WERI-Rb-1 (cell line): ENCODE results near the gene WDFY3.

Experiments
- DNase-seq: peaks from one replicate; pipeline ENCODE4 v3.0.0-alpha.2; 2020
- H3K27ac ChIP-seq: fragments of 250-450 bp; sonication (Bioruptor Pico); 2 replicates; pipeline ENCODE4 v1.5.1; 2020; ENCODE audit warnings: mild to moderate bottlenecking, moderate library complexity
- H3K27me3 ChIP-seq: fragments of 250-450 bp; sonication (Bioruptor Pico); 2 replicates; pipeline ENCODE4 v1.5.1; 2021; ENCODE audit warnings: mild to moderate bottlenecking, low read depth, moderate library complexity; ENCODE audit not compliant: insufficient read depth, severe bottlenecking
- H3K36me3 ChIP-seq: fragments of 250-450 bp; sonication (Bioruptor Pico); 2 replicates; pipeline ENCODE4 v1.5.1; 2020; ENCODE audit warnings: mild to moderate bottlenecking, moderate library complexity
- H3K4me3 ChIP-seq: 2 replicates; pipeline ENCODE4 v1.5.1; 2011; ENCODE audit warnings: low read depth, mild to moderate bottlenecking, control low read depth, low read length
- H3K9me3 ChIP-seq: fragments of 250-450 bp; sonication (Bioruptor Pico); 2 replicates; pipeline ENCODE4 v1.5.1; 2021; ENCODE audit warnings: mild to moderate bottlenecking, moderate library complexity; ENCODE audit not compliant: severe bottlenecking
- TF ChIP-seq, protein P1 (sequence below): IDR thresholded peaks from 2 replicates; pipeline ENCODE4 v1.5.1; 2011; ENCODE audit warnings: low read depth, mild to moderate bottlenecking, control low read depth, inconsistent platforms, low read length

WDFY3 gene

DNA sequence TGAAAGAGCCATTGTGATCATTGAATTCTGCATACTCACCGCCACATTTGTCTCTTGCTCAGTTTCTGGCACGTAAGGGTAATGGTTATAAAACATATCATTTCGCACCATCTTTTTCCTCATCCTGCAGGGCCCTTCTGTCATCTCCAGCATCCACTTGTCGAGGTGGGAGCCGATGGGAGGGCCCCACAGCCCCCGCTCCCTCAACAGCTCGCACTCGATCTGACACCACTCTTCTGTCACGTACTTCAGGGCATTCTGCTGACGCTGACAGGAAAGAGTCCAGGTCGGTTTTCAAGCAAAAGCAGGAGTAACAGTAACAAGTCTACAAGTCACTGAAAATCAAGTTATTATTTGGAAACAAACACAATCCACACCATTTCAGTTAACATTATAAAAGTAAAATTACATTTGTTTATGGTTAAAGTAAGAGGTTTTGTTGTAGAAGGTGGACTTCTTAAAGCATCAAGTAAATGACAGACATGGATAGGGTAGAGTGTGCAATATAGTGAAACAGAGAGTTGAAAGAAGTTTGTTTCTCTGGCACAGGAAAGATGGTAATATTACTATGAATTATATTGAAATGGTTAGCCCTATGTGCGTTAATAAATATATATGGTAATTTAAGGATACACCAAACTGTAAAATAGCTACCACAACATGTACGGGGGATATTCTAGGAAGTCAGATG lies 233.0 kb downstream of the WDFY3 start:
- TF ChIP-seq, protein P1, sequence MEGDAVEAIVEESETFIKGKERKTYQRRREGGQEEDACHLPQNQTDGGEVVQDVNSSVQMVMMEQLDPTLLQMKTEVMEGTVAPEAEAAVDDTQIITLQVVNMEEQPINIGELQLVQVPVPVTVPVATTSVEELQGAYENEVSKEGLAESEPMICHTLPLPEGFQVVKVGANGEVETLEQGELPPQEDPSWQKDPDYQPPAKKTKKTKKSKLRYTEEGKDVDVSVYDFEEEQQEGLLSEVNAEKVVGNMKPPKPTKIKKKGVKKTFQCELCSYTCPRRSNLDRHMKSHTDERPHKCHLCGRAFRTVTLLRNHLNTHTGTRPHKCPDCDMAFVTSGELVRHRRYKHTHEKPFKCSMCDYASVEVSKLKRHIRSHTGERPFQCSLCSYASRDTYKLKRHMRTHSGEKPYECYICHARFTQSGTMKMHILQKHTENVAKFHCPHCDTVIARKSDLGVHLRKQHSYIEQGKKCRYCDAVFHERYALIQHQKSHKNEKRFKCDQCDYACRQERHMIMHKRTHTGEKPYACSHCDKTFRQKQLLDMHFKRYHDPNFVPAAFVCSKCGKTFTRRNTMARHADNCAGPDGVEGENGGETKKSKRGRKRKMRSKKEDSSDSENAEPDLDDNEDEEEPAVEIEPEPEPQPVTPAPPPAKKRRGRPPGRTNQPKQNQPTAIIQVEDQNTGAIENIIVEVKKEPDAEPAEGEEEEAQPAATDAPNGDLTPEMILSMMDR = no peak
- H3K36me3 ChIP-seq = peaks cover 49% of the 10 kb centered on the region

DNA sequence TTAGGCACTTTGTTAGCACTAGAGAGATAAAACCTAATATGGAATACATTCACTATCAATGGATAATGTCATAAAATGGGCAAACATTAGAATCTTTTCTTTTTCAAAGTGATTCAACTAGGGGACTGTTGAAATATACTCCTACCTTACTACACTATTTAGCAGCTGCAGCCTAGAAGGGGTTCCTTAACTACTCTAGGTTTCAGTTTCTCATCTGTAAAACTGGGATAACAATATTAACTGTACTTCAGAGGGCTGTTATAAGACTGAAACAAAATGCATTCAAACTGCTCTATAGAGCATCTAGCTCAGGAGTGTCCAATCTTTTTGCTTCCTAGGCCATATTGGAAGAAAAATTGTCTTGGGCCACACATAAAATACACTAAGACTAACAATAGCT lies 236.1 kb downstream of the WDFY3 start:
- Histone ChIP-seq H3K27ac (no peak overlapping the region), H3K36me3 (peaks cover 32% of the 10 kb centered on the region), H3K27me3 (no peaks in the 10 kb centered on the region), H3K9me3 (no peaks in the 10 kb centered on the region), H3K4me3 (no peak overlapping the region)
- TF ChIP-seq, protein P1 = no peak
- no peak for DNase-seq

More for the DNA sequence above, 233.0 kb downstream of the WDFY3 start:
- Histone ChIP-seq H3K27ac (no peak overlapping the region), H3K27me3 (no peaks in the 10 kb centered on the region), H3K4me3 (no peak overlapping the region), H3K9me3 (no peaks in the 10 kb centered on the region)
- no peak for DNase-seq

DNA sequence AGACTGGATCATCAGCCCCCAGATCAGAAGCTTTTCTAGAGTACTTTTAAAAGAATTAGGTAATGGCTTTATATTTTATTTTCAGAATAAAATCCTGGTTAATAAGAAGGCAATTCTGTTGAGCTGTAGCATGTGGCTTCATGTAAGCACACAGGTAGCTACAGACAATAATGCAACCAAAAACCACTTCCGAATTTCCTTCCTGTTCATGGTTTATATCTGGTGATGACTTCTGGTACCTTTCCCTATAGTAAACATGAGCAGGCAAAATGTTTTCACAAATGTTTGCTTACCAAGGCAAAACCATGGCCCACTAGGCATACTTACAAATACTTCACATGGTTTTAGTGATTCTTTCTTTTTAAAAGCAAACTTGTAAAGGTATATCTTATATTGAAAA lies 239.0 kb downstream of the WDFY3 start:
- Histone ChIP-seq H3K4me3 (no peak overlapping the region), H3K27me3 (no peaks in the 10 kb centered on the region), H3K9me3 (no peaks in the 10 kb centered on the region), H3K36me3 (peaks cover 16% of the 10 kb centered on the region), H3K27ac (no peak overlapping the region)
- TF ChIP-seq, protein P1 = no peak
- no peak for DNase-seq

DNA sequence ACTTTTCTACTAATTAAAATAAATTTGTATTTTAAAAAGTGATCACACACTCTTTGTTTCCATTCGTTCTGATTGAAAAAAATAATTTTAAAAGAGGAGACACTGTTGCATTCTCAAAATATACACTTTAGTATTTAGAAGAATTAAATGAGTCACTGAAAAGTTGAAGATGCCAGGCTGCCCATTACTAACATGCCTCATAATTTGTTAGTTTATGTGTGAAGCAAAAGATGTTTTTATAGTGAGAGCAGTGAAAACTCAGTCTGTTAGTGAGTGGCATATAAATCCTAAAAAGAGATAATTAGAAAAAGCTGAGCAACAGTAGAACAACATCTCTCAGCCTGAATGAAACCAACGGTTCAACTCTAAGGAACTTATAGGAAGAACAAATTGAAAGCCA lies 240.1 kb downstream of the WDFY3 start:
- H3K4me3 ChIP-seq = no peak overlapping the region
- H3K27me3 ChIP-seq = no peaks in the 10 kb centered on the region
- H3K9me3 ChIP-seq = no peaks in the 10 kb centered on the region
- TF ChIP-seq, protein P1 = no peak
- peaks cover 12% of the 10 kb centered on the region for H3K36me3 ChIP-seq
- DNase-seq = no peak
- H3K27ac ChIP-seq = no peak overlapping the region

DNA sequence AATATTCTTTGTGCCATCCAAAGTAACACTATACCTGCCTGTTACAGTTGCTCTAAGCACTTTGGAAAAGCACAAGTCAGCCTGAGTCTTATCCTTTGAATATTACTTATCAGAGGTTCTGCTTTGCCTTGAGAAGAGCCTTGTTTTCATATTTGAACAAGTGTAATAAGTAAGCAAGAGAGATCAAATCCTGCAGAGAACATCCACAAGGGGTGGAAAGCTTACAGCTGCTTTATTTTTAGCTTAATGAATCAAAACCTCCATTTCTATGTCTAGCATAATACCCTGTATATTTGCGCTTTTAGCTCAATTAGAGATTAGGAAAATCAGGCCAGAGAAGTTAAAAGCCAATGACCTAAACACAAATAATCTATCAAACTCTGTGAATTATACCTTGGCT lies 243.8 kb downstream of the WDFY3 start:
- no peak overlapping the region for H3K4me3 ChIP-seq
- no peak for DNase-seq

More for the DNA sequence above, 243.8 kb downstream of the WDFY3 start:
- Histone ChIP-seq H3K36me3 (peaks cover 27% of the 10 kb centered on the region), H3K9me3 (no peaks in the 10 kb centered on the region), H3K27ac (no peak overlapping the region), H3K27me3 (no peaks in the 10 kb centered on the region)
- TF ChIP-seq, protein P1 = no peak
